ENCODE results near the gene FLT1. TPM values are rescaled to one million over a fixed set of nuclear protein-coding genes. Genes with fewer than 3 reads are reported as not detected.

Gene FLT1
- total RNA-seq, 2 experiments from 2014 or later, result 1.6 to 2.5 TPM

GRCh38 chr13:28542804-28543203, 47.9 kb upstream of the FLT1 start:
- POLR2A ChIA-PET, result interaction anchor here (0.6 kb wide), 1 partner anchor 21 kb away, joined by 8 read pairs; no protein-coding TSS in a partner anchor
- Histone ChIP-seq H3K27ac (ENCODE audit: low read depth, low read length, poor library complexity, severe bottlenecking) (no peak overlapping the region), H3K79me2 (ENCODE audit: insufficient read depth, low read depth, low read length) (no peaks in the 10 kb centered on the region), H3K9me2 (ENCODE audit: insufficient read depth, low read length) (no peaks in the 10 kb centered on the region), H3K4me3 (ENCODE audit: low read depth, low read length, poor library complexity, severe bottlenecking) (no peak overlapping the region), H4K20me1 (ENCODE audit: insufficient read depth, low read length) (no peaks in the 10 kb centered on the region), H3K9me3 (ENCODE audit: low read length) (no peaks in the 10 kb centered on the region), H3K4me1 (ENCODE audit: insufficient read depth, low read length, poor library complexity, severe bottlenecking) (no peaks in the 10 kb centered on the region), H3K4me2 (ENCODE audit: low read length) (no peak overlapping the region), H2AFZ (ENCODE audit: low read length) (no peak overlapping the region), H3K36me3 (ENCODE audit: insufficient read depth, low read length) (no peaks in the 10 kb centered on the region)
- intact Hi-C loops (cut with micrococcal nuclease; ENCODE audit: unreplicated experiment), result no loop called here
- no TSS peak for BruUV-seq (replicated peaks)
- DNase-seq (ENCODE audit: low spot score), result no peak
- TF ChIP-seq CTCF (conservative IDR thresholded peaks at IDR 0.05; ENCODE audit: low read length), result no peak
- TF ChIP-seq EZH2phosphoT487 (IDR thresholded peaks at IDR 0.05; ENCODE audit: borderline replicate concordance, low read depth, low read length), result no peak
- CTCF ChIA-PET (ENCODE audit: unreplicated experiment), result no interaction called here

DNA sequence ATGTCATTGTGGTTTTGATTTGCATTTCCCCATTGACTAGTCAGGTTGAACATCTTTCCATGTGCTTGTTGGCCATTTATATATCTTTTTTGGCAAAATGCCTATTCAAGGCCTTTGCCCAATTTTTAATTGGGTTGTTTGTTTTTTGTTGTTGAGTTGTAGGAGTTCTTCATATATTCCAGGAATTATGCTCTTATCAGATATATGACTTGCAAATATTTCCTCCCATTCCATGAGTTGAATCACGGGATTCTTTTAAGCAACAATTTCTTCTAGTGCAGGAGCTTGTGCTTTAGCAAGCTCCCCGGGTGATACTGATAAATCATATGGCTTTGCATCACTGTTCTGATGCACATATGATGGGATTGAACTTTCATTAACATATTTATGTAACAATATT, 47.0 kb upstream of the FLT1 start:
- BruUV-seq (replicated peaks), result no TSS peak
- Histone ChIP-seq H3K79me2 (ENCODE audit: insufficient read depth, low read depth, low read length) (no peaks in the 10 kb centered on the region), H4K20me1 (ENCODE audit: insufficient read depth, low read length) (no peaks in the 10 kb centered on the region), H3K4me3 (ENCODE audit: low read depth, low read length, poor library complexity, severe bottlenecking) (no peak overlapping the region), H3K36me3 (ENCODE audit: insufficient read depth, low read length) (no peaks in the 10 kb centered on the region), H3K9me2 (ENCODE audit: insufficient read depth, low read length) (no peaks in the 10 kb centered on the region), H2AFZ (ENCODE audit: low read length) (no peak overlapping the region), H3K4me2 (ENCODE audit: low read length) (no peak overlapping the region), H3K27ac (ENCODE audit: low read depth, low read length, poor library complexity, severe bottlenecking) (no peak overlapping the region), H3K4me1 (ENCODE audit: insufficient read depth, low read length, poor library complexity, severe bottlenecking) (no peaks in the 10 kb centered on the region), H3K9me3 (ENCODE audit: low read length) (no peaks in the 10 kb centered on the region)
- ChIA-PET CTCF (ENCODE audit: unreplicated experiment) (no interaction called here), POLR2A (no interaction called here)
- no peak for DNase-seq (ENCODE audit: low spot score)
- no peak for TF ChIP-seq CTCF (conservative IDR thresholded peaks at IDR 0.05; ENCODE audit: low read length)
- no peak for TF ChIP-seq EZH2phosphoT487 (IDR thresholded peaks at IDR 0.05; ENCODE audit: borderline replicate concordance, low read depth, low read length)
- intact Hi-C loops (cut with micrococcal nuclease; ENCODE audit: unreplicated experiment), result no loop called here

DNA sequence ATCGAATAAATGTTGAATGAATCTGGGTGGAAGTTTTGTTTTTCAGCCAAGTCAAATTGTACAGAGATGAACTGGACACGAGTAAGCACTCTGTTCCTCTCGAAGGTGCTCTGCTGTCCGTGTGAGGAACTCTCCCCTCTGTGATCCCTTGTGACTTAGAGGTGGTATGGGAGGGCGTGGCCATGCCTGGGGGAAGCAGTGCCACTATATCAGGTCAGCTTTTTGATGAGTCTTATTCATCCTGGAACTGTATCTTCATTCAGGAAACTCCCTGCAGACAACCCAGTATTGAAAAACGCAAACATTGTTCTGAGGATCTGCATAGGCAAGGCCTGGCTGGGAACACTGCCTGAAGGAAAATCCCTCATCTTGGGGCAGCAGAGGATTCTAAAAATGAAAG, 45.7 kb upstream of the FLT1 start:
- Histone ChIP-seq H3K36me3 (ENCODE audit: insufficient read depth, low read length) (no peaks in the 10 kb centered on the region), H3K9me2 (ENCODE audit: insufficient read depth, low read length) (no peaks in the 10 kb centered on the region), H2AFZ (ENCODE audit: low read length) (no peak overlapping the region), H3K4me1 (ENCODE audit: insufficient read depth, low read length, poor library complexity, severe bottlenecking) (no peaks in the 10 kb centered on the region), H3K79me2 (ENCODE audit: insufficient read depth, low read depth, low read length) (no peaks in the 10 kb centered on the region), H3K4me2 (ENCODE audit: low read length) (no peak overlapping the region), H3K9me3 (ENCODE audit: low read length) (no peaks in the 10 kb centered on the region), H4K20me1 (ENCODE audit: insufficient read depth, low read length) (no peaks in the 10 kb centered on the region), H3K4me3 (ENCODE audit: low read depth, low read length, poor library complexity, severe bottlenecking) (no peak overlapping the region), H3K27ac (ENCODE audit: low read depth, low read length, poor library complexity, severe bottlenecking) (no peak overlapping the region)
- ChIA-PET POLR2A (interaction anchor here (1.1 kb wide), 1 partner anchor 29 kb away, joined by 3 read pairs; no protein-coding TSS in a partner anchor), CTCF (ENCODE audit: unreplicated experiment) (no interaction called here)
- TF ChIP-seq CTCF (conservative IDR thresholded peaks at IDR 0.05; ENCODE audit: low read length) (no peak), EZH2phosphoT487 (IDR thresholded peaks at IDR 0.05; ENCODE audit: borderline replicate concordance, low read depth, low read length) (no peak)
- DNase-seq (ENCODE audit: low spot score), result no peak
- no TSS peak for BruUV-seq (replicated peaks)
- intact Hi-C loops (cut with micrococcal nuclease; ENCODE audit: unreplicated experiment), result no loop called here

All from OCI-LY7 (cell line).